Bronchial epithelial cell (primary cell): ENCODE data around the gene NKIRAS1. TPM values are rescaled to one million over a fixed set of nuclear protein-coding genes. Genes with fewer than 3 reads are reported as not detected.

ENCODE experiments used
- DNase-seq: peaks from one replicate; pipeline ENCODE4 v3.0.0-alpha.2; 2010; ENCODE audit warnings: low read depth
- FAIRE-seq: peaks from 2 replicates; lab custom pipeline; 2011; peaks lifted over from hg19 to GRCh38; lab: Jason Lieb, UNC
- H3K27me3 ChIP-seq: 2 replicates; pipeline ENCODE4 v1.5.1; 2011; ENCODE audit warnings: low read length; ENCODE audit not compliant: control insufficient read depth, insufficient read depth
- H3K36me3 ChIP-seq: 2 replicates; pipeline ENCODE4 v1.5.1; 2011; ENCODE audit warnings: low read length; ENCODE audit not compliant: control insufficient read depth, insufficient read depth
- H3K4me3 ChIP-seq: 2 replicates; pipeline ENCODE4 v1.5.1; 2011; ENCODE audit warnings: mild to moderate bottlenecking, low read depth, low read length, control low read depth
- CTCF ChIP-seq: IDR thresholded peaks from 2 replicates; pipeline ENCODE4 v1.5.1; 2011; ENCODE audit warnings: mild to moderate bottlenecking, moderate library complexity, low read length, control low read depth, inconsistent platforms; ENCODE audit not compliant: insufficient read depth, severe bottlenecking
- total RNA-seq: library from RNA; depleted of rRNA; stranded (reverse); fragments of >200 nt; gene quantifications from 2 replicates; pipeline ENCODE4 v1.2.1, GENCODE V29; 2014

NKIRAS1 gene
- total RNA-seq, 1 donor from 2014 or later, result 11.8 TPM

- Histone ChIP-seq H3K36me3 (no peaks in the 10 kb centered on the region), H3K27me3 (no peaks in the 10 kb centered on the region), H3K4me3 (no peak overlapping the region)
- no peak for TF ChIP-seq CTCF
- FAIRE-seq, result no peak
- peak; percentile 72 for DNase-seq
These were observed 27.4 kb downstream of the NKIRAS1 start for GRCh38 chr3:23889386-23889785.

GRCh38 chr3:23888617-23889228, 28.1 kb downstream of the NKIRAS1 start:
- FAIRE-seq (no peak), DNase-seq (peak; percentile 54)
- peak; percentile 45 for TF ChIP-seq CTCF
- no peaks in the 10 kb centered on the region for H3K27me3 ChIP-seq
- H3K4me3 ChIP-seq, result no peak overlapping the region
- no peaks in the 10 kb centered on the region for H3K36me3 ChIP-seq

GRCh38 chr3:23886311-23886710, 30.5 kb downstream of the NKIRAS1 start:
- no peaks in the 10 kb centered on the region for H3K27me3 ChIP-seq
- no peak for TF ChIP-seq CTCF
- no peak overlapping the region for H3K4me3 ChIP-seq
- H3K36me3 ChIP-seq, result no peaks in the 10 kb centered on the region
- FAIRE-seq, result no peak
- DNase-seq, result no peak

GRCh38 chr3:23885210-23885609, 31.6 kb downstream of the NKIRAS1 start:
- no peak for TF ChIP-seq CTCF
- Histone ChIP-seq H3K27me3 (no peaks in the 10 kb centered on the region), H3K4me3 (no peak overlapping the region), H3K36me3 (no peaks in the 10 kb centered on the region)
- DNase-seq (peak; percentile 97), FAIRE-seq (peak; percentile 43)

- FAIRE-seq, result no peak
These were observed 32.3 kb downstream of the NKIRAS1 start for GRCh38 chr3:23884481-23884880.

More at GRCh38 chr3:23884481-23884880, 32.3 kb downstream of the NKIRAS1 start:
- DNase-seq, result peak; percentile 28
- Histone ChIP-seq H3K36me3 (no peaks in the 10 kb centered on the region), H3K27me3 (no peaks in the 10 kb centered on the region), H3K4me3 (no peak overlapping the region)
- TF ChIP-seq CTCF, result peak; percentile 33
